Erythroblast (primary cell): ENCODE data around the gene RNASE3.
"Not testable (repeated sequence)": the region's sequence is repeated elsewhere in the genome, so short reads cannot be mapped to it uniquely, and the experiment has no call there.

Experiments
- GATA1 ChIP-seq: IDR thresholded peaks from 2 replicates; pipeline ENCODE4 v1.6.1; 2011; ENCODE audit warnings: low read depth, mild to moderate bottlenecking, control low read depth, low read length, moderate library complexity
- POLR2A ChIP-seq: IDR thresholded peaks from 2 replicates; pipeline ENCODE4 v1.6.1; 2011; ENCODE audit warnings: mild to moderate bottlenecking, low read length

GRCh38 chr14:20888411-20888810 lies 2.8 kb upstream of the RNASE3 start:
- not testable (repeated sequence) for TF ChIP-seq POLR2A, GATA1
